ENCODE results near the gene MRRF.

MRRF gene

DNA sequence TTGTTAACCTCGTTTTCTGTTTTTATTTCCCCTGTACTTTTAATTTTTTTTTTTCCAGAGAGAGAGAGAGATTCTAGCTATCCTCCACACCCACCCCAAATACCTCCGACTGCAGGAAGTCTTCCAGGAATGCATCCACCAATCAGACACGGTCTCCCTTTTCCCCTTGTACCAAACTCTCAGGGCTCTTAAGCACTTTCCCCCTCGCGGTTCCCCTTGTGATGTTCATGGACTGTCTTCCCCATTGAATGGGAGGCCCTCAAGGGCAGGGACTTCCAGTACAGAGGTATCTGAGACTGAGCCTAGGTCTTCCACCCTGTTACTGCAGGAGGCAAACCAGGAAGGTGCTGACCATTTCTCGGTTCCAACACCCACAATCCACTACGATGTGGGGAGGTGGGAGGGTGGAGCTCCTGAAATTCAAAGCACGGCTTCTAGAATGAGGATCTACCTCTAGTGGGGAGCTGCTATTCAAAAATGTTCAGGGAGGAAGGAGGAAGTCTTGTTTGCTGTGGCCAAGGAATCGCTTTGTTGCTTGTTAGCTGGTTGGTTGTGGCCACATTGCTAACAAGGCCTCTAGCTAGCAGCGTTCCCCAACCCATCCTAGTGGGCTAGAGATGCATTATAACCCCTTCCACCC is 68.6 kb downstream of the MRRF start:
- no peak for DNase-seq

- DNase-seq = no peak
Measured at GRCh38 chr9:122334916-122335315, 70.2 kb downstream of the MRRF start.

DNA sequence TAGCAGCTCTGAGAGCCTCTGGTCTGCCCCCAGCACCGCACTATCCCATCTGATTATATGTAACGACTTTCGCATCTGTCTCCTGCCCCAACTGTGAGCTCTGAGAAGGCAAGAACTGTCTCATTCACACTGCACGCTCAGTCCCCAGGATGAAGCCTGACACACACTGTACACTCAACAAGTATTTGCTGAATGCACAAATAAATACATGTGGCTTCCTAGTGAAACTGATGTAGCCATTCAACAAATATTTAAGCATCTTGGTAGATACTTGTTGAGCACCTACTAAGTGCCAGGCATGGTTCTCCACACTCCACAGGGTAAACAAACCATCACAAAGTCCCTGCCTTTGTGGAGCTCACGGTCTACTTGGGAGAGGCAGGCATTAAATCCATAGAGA is 71.5 kb downstream of the MRRF start:
- DNase-seq = no peak

DNA sequence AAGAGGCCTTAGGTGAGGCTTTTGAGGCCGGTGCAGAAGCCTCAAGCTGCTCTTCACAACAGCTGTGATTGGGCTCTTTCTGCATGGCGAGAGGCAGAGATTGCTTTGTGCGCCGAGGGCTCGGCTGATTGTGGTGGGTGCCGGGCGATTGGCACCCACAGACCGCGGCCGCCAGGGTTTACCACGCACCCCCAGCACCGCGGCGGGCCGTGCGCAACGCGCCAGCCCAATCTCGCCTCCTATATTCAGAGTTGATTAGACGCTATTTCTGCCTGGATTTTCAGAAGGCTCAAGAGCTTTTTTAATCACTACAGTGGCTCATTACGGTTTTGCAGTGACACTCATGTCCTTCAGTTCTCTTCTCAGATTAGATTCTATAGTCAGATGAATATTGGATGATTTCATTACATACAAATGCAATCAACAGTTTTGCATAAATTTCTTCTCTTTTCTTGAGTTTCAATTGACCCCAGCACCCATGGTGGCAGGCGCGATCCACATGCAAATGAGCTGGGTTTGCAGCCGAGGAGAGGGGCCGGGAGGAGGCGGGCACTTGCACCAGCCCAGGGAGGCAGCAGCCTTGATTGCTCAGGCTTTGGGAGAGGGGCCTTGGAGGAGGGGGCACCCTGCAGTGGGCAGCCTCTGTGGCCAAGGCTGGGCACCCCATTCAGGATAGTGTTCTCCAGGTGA is 72.3 kb downstream of the MRRF start:
- DNase-seq = no peak

GRCh38 chr9:122337556-122337929 is 72.9 kb downstream of the MRRF start:
- no peak for DNase-seq

DNA sequence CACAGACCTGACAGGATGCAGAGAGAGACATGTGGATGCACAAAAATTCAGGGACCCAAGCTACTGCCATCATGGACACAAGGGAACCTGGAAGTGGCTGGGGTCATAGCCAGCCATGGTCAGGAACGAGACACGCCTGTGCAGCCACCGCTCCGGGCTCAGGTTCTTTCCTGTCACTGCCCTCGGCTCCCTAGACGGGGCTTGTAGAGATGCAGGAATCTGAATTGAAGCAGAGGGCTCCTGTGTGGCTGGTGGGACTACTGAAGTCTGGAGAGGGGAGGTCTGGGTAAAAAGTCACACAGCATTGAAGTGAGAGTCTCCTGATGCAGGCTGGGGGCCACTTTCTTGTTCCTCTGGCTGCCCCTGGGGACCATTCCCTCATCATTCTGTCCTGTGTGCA is 73.9 kb downstream of the MRRF start:
- no peak for DNase-seq

DNA sequence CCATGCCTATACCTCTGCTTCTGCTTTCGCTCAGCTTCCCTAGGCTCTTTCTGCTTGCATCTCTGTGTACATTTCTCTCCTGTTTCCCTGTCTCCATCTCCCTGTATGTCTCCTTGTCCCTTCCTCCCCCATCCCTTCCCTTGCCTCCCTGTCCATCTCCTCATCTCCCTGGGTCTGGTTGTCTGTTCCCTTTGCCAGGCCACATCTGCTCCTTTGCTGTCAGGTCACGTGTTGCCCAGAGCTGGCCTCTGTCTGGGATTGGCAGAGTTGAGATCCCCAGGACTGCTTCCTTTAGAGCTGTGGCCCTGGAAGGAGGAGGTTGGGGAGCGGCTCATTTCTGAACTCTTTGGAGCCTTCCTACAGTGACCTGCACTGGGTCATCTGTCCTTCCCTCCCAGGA is 74.3 kb downstream of the MRRF start:
- no peak for DNase-seq

- no peak for DNase-seq
Measured at GRCh38 chr9:122339579-122339978, 74.9 kb downstream of the MRRF start.

DNA sequence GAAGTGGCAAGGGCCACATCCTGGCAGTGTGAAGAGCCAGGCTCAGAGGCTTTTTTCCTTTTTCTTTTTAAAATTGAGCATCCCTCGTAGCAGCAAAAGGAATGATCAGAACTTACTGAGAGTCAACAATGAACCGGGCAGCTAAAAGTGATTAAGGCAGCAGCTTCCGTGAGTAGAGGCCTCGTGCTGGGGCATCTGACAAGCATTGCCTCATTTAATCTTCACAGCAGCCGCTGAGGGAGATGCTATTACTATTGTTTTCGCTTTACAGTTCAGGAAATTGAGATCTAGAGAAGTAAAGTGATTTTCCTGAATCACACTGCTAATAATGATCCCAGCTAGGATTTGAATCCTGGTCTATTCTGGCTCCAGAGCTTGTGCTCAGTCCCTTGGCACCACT is 75.5 kb downstream of the MRRF start:
- DNase-seq = no peak

GRCh38 chr9:122342323-122343050 is 77.8 kb downstream of the MRRF start:
- DNase-seq = no peak

- DNase-seq = no peak
Measured at GRCh38 chr9:122346478-122347347, 82.0 kb downstream of the MRRF start.

DNA sequence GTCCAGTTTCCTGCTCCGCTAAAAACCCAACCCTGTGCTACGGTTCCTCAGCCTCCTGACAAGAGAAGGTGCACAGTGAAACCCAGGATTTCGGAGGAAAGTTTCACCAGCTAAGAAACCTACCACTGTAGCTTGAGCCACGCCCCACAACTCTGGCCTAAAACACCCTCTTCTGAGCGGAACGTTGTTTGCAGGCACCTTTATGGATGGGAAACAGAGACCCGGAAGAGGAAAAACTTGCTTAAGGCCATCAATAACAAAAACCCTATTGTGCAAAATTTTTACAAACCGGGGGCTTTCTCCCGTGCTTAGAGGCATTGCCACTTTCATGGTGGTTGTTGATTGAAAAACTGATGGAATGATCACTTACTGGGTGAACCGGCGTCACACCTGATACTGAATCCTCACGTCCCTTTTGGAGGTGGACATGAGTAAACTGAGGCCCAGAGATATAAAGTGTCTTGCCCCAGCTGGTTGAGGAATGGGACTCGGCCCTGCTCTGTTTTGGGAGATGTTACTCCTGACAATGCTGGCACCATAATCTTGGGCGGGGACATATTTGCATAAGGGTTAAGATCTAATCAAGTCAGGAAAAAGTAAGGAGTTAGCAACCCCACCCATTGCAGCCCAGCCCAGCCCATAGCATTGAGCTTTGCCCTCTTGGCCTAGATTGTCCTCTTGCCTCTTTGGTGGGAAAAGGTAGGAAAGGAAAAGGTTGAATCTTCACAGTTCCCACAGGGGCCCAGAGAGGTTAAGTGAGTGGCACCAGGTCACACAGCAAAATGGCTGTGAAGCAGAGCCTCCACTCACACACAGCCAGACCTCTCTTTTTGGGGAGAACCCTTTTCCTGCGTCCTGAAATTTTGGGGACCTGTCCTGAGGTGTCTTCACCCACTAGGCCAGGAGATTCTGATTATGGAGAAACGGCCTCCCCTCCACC is 82.9 kb downstream of the MRRF start:
- no peak for DNase-seq

DNA sequence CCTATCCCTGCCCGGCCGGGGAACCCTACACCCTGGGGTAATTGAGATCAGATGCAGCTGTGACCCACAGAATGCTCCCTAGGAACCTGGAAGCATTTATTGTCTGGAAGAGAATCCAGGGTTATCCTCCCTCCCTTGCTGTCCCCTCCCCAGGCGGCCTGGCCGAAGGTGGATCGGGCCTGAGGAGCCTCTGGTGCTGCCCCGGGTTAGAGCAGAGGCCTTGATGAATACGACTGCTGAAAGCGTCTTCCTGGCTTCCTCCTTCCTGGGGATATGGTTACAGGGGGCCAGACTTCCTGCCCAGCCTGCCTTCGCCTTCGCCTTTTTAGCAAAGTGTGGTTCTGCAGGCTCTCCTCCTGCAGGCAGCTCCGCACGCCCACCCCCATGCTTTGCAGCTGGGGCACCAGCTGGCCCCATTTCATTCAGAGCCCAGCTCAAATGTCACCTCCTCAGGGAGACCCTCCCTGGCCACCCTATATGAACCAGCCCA is 83.7 kb downstream of the MRRF start:
- DNase-seq = no peak

DNA sequence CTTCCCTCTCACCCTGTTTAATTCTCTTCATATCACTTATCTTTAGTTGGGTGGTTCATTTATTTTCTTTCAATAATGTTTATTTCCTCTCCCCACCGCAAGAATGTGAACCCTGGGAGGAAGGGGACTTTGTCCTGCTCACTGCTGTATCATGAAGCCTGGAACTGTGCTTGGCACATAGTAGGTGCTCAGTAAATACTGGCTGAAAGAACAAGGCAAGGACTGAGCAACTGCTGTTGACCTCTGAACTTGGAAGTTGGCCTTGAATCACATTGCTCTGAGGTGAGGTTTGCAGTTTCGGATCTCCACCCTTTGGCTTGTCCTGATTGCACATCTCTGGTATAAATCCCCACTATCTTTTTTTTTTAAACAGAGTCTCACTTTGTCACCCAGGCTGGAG is 84.1 kb downstream of the MRRF start:
- no peak for DNase-seq

GRCh38 chr9:122349201-122349600 is 84.5 kb downstream of the MRRF start:
- no peak for DNase-seq

- DNase-seq = peak; percentile 64 to 73
Measured at GRCh38 chr9:122350577-122351355, 86.1 kb downstream of the MRRF start.

GRCh38 chr9:122354536-122355199 is 90.0 kb downstream of the MRRF start:
- DNase-seq = no peak

DNA sequence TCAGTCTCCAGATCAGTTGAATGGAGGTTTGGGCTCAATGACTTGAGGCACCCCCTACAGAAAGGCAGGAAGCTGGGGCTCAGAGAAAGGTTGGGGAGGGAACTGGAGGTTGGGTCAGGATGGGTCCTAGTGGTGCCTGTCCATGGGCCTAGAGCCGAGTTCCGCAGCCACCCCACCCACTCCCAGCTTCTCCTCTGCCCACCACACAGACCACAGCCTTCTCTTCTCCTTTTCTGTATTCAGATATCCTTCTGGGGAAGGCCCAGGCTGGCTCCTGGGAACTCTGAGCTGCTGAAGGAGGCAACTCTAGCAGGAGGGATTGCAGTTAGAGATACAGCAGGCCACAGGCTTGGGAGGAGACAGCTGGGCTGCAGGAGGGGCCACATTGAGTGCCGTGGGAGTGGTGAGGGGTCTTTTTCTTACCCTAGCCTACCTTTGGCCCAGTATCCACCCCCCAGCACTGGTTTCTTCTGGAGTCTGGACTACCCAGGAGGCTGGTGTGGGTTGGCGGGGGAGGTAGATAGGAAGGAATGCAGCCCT is 90.7 kb downstream of the MRRF start:
- no peak for DNase-seq

GRCh38 chr9:122356627-122357026 is 91.9 kb downstream of the MRRF start:
- no peak for DNase-seq

GRCh38 chr9:122360891-122361290 is 96.2 kb downstream of the MRRF start:
- no peak for DNase-seq
